H1 (cell line): ENCODE measurements around the gene SIK1. TPM values are rescaled to one million over a fixed set of nuclear protein-coding genes. Genes with fewer than 3 reads are reported as not detected.
"Not testable (repeated sequence)": the region's sequence is repeated elsewhere in the genome, so short reads cannot be mapped to it uniquely, and the experiment has no call there.

ENCODE experiments used
- CTCF ChIA-PET: fragments of 300-600 bp; sonication (Branson Sonifier 250); formaldehyde crosslinking; loops from one replicate; lab custom pipeline; 2021; ENCODE audit not compliant: partially characterized antibody; lab: Charles Lee
- POLR2A ChIA-PET: fragments of 300-600 bp; sonication (Branson Sonifier 250); formaldehyde crosslinking; loops from one replicate; lab custom pipeline; 2021; ENCODE audit warnings: inconsistent platforms; ENCODE audit not compliant: partially characterized antibody; lab: Charles Lee
- DNase-seq, 2 experiments: peaks; one replicate each; pipeline versions ENCODE4 v3.0.0 to v3.0.0-alpha.2; 2010 to 2022; ENCODE audit warnings: low spot score in 2 of 2, low read depth in 1 of 2, mixed read lengths in 1 of 2
- FAIRE-seq: peaks from 2 replicates; lab custom pipeline; 2011; peaks lifted over from hg19 to GRCh38; lab: Jason Lieb, UNC
- H2AFZ ChIP-seq: 2 replicates; pipeline ENCODE4 v1.8.1; 2012; ENCODE audit warnings: low read length, inconsistent platforms
- H2AK5ac ChIP-seq: 2 replicates; pipeline ENCODE4 v1.6.1; 2013; ENCODE audit warnings: low read depth, low read length
- H2BK120ac ChIP-seq: replicated peaks from 2 replicates; pipeline ENCODE3; 2013; ENCODE audit warnings: low read depth, low read length, inconsistent platforms
- H2BK12ac ChIP-seq: 2 replicates; pipeline ENCODE4 v1.6.1; 2013; ENCODE audit warnings: low read depth, low read length
- H2BK15ac ChIP-seq: 2 replicates; pipeline ENCODE4 v1.6.1; 2013; ENCODE audit warnings: low read length
- H2BK20ac ChIP-seq: 2 replicates; pipeline ENCODE4 v1.6.1; 2013; ENCODE audit warnings: low read length
- H2BK5ac ChIP-seq: 2 replicates; pipeline ENCODE4 v1.6.1; 2013; ENCODE audit warnings: low read depth, low read length
- H3K14ac ChIP-seq: 2 replicates; pipeline ENCODE4 v1.6.1; 2013; ENCODE audit warnings: inconsistent platforms; ENCODE audit not compliant: insufficient read length
- H3K18ac ChIP-seq: 2 replicates; pipeline ENCODE4 v1.6.1; 2013; ENCODE audit warnings: low read length; ENCODE audit errors: extremely low read depth
- H3K23ac ChIP-seq: 2 replicates; pipeline ENCODE4 v1.6.1; 2013; ENCODE audit warnings: inconsistent platforms; ENCODE audit not compliant: insufficient read length
- H3K23me2 ChIP-seq: 2 replicates; pipeline ENCODE4 v1.6.1; 2013; ENCODE audit warnings: low read depth, low read length
- H3K27ac ChIP-seq: 2 replicates; pipeline ENCODE4 v1.6.1; 2011; ENCODE audit warnings: low read depth, low read length, inconsistent platforms
- H3K27me3 ChIP-seq, 4 experiments: replicated peaks in 1 of 4; 1 replicate in 1 of 4; 2 replicates in 3 of 4; pipeline versions ENCODE4 v1.6.1 to v1.8.1; 2011 to 2013; ENCODE audit warnings: low read length in 3 of 4, mild to moderate bottlenecking in 3 of 4, inconsistent platforms in 2 of 4, mixed read lengths in 2 of 4, moderate library complexity in 1 of 4; ENCODE audit not compliant: control insufficient read depth in 3 of 4, insufficient read depth in 3 of 4; ENCODE audit errors: extremely low read depth in 1 of 4
- H3K36me3 ChIP-seq, 4 experiments: 2 replicates each; pipeline versions ENCODE4 v1.6.1 to v1.8.1; 2011 to 2013; ENCODE audit warnings: mild to moderate bottlenecking in 4 of 4, low read length in 3 of 4, moderate library complexity in 2 of 4, control low read depth in 1 of 4, inconsistent platforms in 1 of 4; ENCODE audit not compliant: insufficient read depth in 4 of 4, control insufficient read depth in 2 of 4
- H3K4ac ChIP-seq: replicated peaks from 2 replicates; pipeline ENCODE3; 2013; ENCODE audit warnings: low read length, low read depth, mixed read lengths, inconsistent platforms; ENCODE audit not compliant: insufficient read length
- H3K4me1 ChIP-seq, 4 experiments: replicated peaks in 1 of 4; 1 replicate in 1 of 4; 2 replicates in 3 of 4; pipeline versions ENCODE4 v1.6.1 to v1.8.1; 2011 to 2013; ENCODE audit warnings: low read length in 3 of 4, inconsistent platforms in 2 of 4, mixed read lengths in 1 of 4; ENCODE audit not compliant: insufficient read depth in 4 of 4, control insufficient read depth in 3 of 4
- H3K4me2 ChIP-seq, 2 experiments: 2 replicates each; pipeline versions ENCODE4 v1.6.1 to v1.8.1; 2011 to 2013; ENCODE audit warnings: low read depth in 2 of 2, low read length in 2 of 2, control low read depth in 1 of 2, inconsistent platforms in 1 of 2, mild to moderate bottlenecking in 1 of 2; ENCODE audit not compliant: insufficient read depth in 1 of 2
- H3K4me3 ChIP-seq, 4 experiments: fragments of 200-600, 300-600 bp in 1 of 4; sonication (generic), shearing (Covaris generic), sonication (Bioruptor Twin) in 1 of 4; 2 replicates each; pipeline versions ENCODE4 v1.5.1 to v1.8.1; 2011 to 2016; ENCODE audit warnings: low read length in 4 of 4, low read depth in 3 of 4, control low read depth in 2 of 4, inconsistent platforms in 2 of 4, mild to moderate bottlenecking in 2 of 4, mixed read lengths in 1 of 4, moderate library complexity in 1 of 4; ENCODE audit not compliant: insufficient read depth in 2 of 4; ENCODE audit errors: extremely low read depth in 1 of 4
- H3K56ac ChIP-seq: replicated peaks from 2 replicates; pipeline ENCODE3; 2013; ENCODE audit warnings: low read depth, mild to moderate bottlenecking, mixed read lengths, low read length, inconsistent platforms; ENCODE audit not compliant: insufficient read length
- H3K79me1 ChIP-seq: 2 replicates; pipeline ENCODE4 v1.6.1; 2013; ENCODE audit warnings: low read depth, low read length, control low read depth
- H3K79me2 ChIP-seq, 2 experiments: 2 replicates each; pipeline versions ENCODE4 v1.6.1 to v1.8.1; 2012 to 2013; ENCODE audit warnings: low read length in 2 of 2, mild to moderate bottlenecking in 2 of 2, inconsistent platforms in 1 of 2; ENCODE audit not compliant: insufficient read depth in 2 of 2, control insufficient read depth in 1 of 2
- H3K9ac ChIP-seq, 4 experiments: replicated peaks in 1 of 4; 1 replicate in 1 of 4; 2 replicates in 3 of 4; pipeline versions ENCODE4 v1.6.1 to v1.8.1; 2011 to 2013; ENCODE audit warnings: low read depth in 3 of 4, low read length in 3 of 4, control low read depth in 2 of 4, mild to moderate bottlenecking in 2 of 4, moderate library complexity in 2 of 4, inconsistent platforms in 1 of 4; ENCODE audit errors: extremely low read depth in 1 of 4
- H3K9me3 ChIP-seq, 2 experiments: 2 replicates each; pipeline versions ENCODE4 v1.6.1 to v1.8.1; 2012 to 2013; ENCODE audit warnings: mild to moderate bottlenecking in 2 of 2, moderate library complexity in 2 of 2, control low read depth in 1 of 2, inconsistent platforms in 1 of 2, low read depth in 1 of 2, low read length in 1 of 2, mixed read lengths in 1 of 2; ENCODE audit not compliant: insufficient read depth in 2 of 2
- H4K20me1 ChIP-seq, 2 experiments: replicated peaks in 1 of 2; 2 replicates each; pipeline versions ENCODE3 to v1.8.1; 2011 to 2013; ENCODE audit warnings: inconsistent platforms in 2 of 2, low read length in 2 of 2, mild to moderate bottlenecking in 1 of 2; ENCODE audit not compliant: insufficient read depth in 2 of 2, control insufficient read depth in 1 of 2
- H4K5ac ChIP-seq: 2 replicates; pipeline ENCODE4 v1.6.1; 2013; ENCODE audit warnings: low read length, low read depth, mixed read lengths, inconsistent platforms; ENCODE audit not compliant: insufficient read length
- H4K8ac ChIP-seq: 2 replicates; pipeline ENCODE4 v1.8.0; 2013; ENCODE audit warnings: mild to moderate bottlenecking, moderate library complexity, low read length, inconsistent platforms; ENCODE audit not compliant: insufficient read depth; ENCODE audit errors: extremely low read depth
- H4K91ac ChIP-seq: replicated peaks from 2 replicates; pipeline ENCODE3; 2013; ENCODE audit warnings: low read length, mixed read lengths, inconsistent platforms; ENCODE audit not compliant: insufficient read length
- WGBS, 2 experiments: shearing (Covaris generic) in 1 of 2; methylation state at CpG; one replicate each; pipeline versions ENCODE4 v1.1.6 to v1.1.7; 2013 to 2015; ENCODE audit warnings: low lambda C conversion rate in 2 of 2, mixed read lengths in 2 of 2, inconsistent platforms in 1 of 2, low coverage in 1 of 2, missing lambda C conversion rate in 1 of 2; ENCODE audit not compliant: insufficient replicate concordance in 2 of 2, insufficient coverage in 1 of 2, insufficient read length in 1 of 2; ENCODE audit errors: extremely low coverage in 1 of 2, missing lambda C conversion rate in 1 of 2; 5-methylcytosine and 5-hydroxymethylcytosine counted together
- polyA plus RNA-seq, 7 experiments: library from polyadenylated mRNA; depleted of rRNA in 3 of 7; stranded (reverse) in 5 of 7; unstranded in 2 of 7; fragments of >200 nt in 5 of 7; fragments of 200-250 nt in 2 of 7; gene quantifications; 1 replicate in 5 of 7; 2 replicates in 1 of 7; 4 replicates in 1 of 7; pipeline versions ENCODE4 v1.2.1 to v1.2.3, GENCODE V29; 2011 to 2013; ENCODE audit warnings: missing spikeins in 2 of 7, mixed read lengths in 2 of 7
- total RNA-seq: library from RNA; stranded (reverse); fragmentation: NEBNext Ultra II Directional; extraction: Animal tissue kit (Norgen Biotek cat#: 25700); gene quantifications from 2 replicates; pipeline ENCODE4 v1.2.1, GENCODE V29; 2021

The SIK1 gene
- total and polyA plus RNA-seq, 2 of the 8 experiments (the other 6 are each of a cell fraction or from before 2014, with no cell fraction given) = 1.5 to 6.7 TPM

DNA sequence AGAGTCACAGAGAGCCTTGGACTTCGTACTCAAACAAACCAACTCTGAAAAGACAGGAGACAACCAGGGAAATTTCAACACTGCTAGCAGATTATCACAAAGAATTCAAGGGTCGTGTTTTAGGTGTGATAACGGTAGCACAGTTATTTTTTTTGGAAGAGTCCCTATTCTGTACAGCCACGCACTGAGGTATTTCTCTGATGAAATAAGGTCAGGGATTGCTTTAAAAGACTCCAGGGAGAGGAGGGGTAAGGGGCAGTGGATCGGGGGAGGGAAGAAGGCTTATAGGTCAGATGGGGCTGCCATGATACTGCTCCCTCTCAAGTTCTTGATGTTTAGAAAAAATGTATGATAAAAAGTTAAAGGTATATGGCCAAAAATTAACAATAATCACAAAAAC is 38.2 kb upstream of the SIK1 start:
- H3K14ac ChIP-seq, H2AK5ac ChIP-seq, CTCF ChIA-PET, FAIRE-seq, H2BK20ac ChIP-seq, H4K8ac ChIP-seq, H2AFZ ChIP-seq, POLR2A ChIA-PET, H3K4me3 ChIP-seq, H4K91ac ChIP-seq, H4K5ac ChIP-seq, H3K4me2 ChIP-seq, H3K4ac ChIP-seq, DNase-seq, H3K79me2 ChIP-seq, H3K9me3 ChIP-seq, H2BK12ac ChIP-seq, H2BK120ac ChIP-seq, H3K9ac ChIP-seq, H3K23ac ChIP-seq, H3K23me2 ChIP-seq, H4K20me1 ChIP-seq, H3K36me3 ChIP-seq, H2BK5ac ChIP-seq, H3K27me3 ChIP-seq, H3K27ac ChIP-seq, H3K56ac ChIP-seq, H2BK15ac ChIP-seq, H3K4me1 ChIP-seq, H3K79me1 ChIP-seq, H3K18ac ChIP-seq: not testable (repeated sequence)
- no CpG with 5 or more reads among the region's 5 CpGs for WGBS, 2 experiments

DNA sequence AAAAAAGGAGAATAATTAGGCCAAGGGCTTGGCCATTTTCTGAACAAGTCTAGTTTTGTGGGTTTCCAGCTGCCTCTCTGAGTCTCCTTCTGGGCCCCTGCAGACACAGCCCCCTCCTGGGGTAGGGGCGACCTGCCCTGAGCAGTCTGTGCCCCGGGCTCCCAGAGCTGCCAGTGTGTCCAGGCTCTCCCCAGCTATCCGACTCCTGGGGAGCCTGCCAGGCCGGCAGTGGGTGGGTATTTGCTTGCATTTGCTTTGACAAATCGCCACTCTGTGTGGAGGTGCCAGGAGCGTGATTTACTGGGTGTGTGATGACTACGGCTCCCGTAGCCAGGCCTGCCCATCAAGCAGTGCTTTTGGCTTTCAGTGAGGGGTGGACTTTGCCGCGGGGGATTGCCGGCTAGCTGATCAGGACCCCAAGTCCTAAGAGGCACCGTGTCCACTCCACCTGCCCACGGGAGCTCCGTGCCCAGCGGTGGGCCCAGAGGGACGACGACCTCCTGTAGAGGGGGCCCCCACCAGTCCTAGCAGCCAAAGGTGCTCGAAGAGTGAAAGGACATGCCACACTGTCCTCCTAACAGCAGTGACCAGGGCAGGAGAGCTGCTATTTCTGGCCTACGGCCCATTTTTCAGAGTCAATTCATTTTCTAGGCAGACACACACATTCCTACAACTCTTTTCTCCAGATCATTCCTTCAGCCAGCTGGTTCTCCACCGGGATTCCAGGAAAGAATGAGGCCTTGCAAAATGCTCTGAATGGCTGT is 36.7 kb upstream of the SIK1 start:
- H4K20me1 ChIP-seq, H3K23ac ChIP-seq, CTCF ChIA-PET, H2AFZ ChIP-seq, H4K8ac ChIP-seq, H3K4ac ChIP-seq, H2BK20ac ChIP-seq, H3K9ac ChIP-seq, H3K79me2 ChIP-seq, H2BK12ac ChIP-seq, POLR2A ChIA-PET, H3K4me2 ChIP-seq, H4K5ac ChIP-seq, H3K23me2 ChIP-seq, H3K79me1 ChIP-seq, H3K4me3 ChIP-seq, H3K9me3 ChIP-seq, H4K91ac ChIP-seq, DNase-seq, H3K56ac ChIP-seq, H3K27ac ChIP-seq, H3K27me3 ChIP-seq, H2BK120ac ChIP-seq, H2AK5ac ChIP-seq, FAIRE-seq, H3K36me3 ChIP-seq, H3K14ac ChIP-seq, H2BK15ac ChIP-seq, H3K4me1 ChIP-seq, H3K18ac ChIP-seq, H2BK5ac ChIP-seq: not testable (repeated sequence)
- WGBS, 2 experiments = no CpG with 5 or more reads among the region's 20 CpGs
